ENCODE results near the gene FIBCD1. TPM values are rescaled to one million over a fixed set of nuclear protein-coding genes. Genes with fewer than 3 reads are reported as not detected.

The FIBCD1 gene
- polyA plus RNA-seq, 1 of the 3 experiments (the other 2 are of a cell fraction) = 1.3 TPM

- H3K4me3 ChIP-seq (ENCODE audit: low read depth in 2 of 2, low read length in 1 of 2) = no peak overlapping the region
- H3K79me2 ChIP-seq (ENCODE audit: insufficient read depth) = no peaks in the 10 kb centered on the region
- no peaks in the 10 kb centered on the region for H4K20me1 ChIP-seq (ENCODE audit: insufficient read depth)
- no peak overlapping the region for H2AFZ ChIP-seq (ENCODE audit: low read depth)
- CTCF ChIA-PET = interaction anchor here (0.6 to 2.4 kb wide), 6 partner anchors 14 to 140 kb away, joined by 3 to 10 read pairs (median 4); no protein-coding TSS in a partner anchor
- no peaks in the 10 kb centered on the region for H3K36me3 ChIP-seq (replicated peaks in 1 of 2; ENCODE audit: control insufficient read depth in 1 of 2, insufficient read depth in 2 of 2, low read length in 1 of 2)
- peaks cover 0 to 3% of the 10 kb centered on the region in 2 experiments; a peak in 1 of 4 replicates for H3K4me1 ChIP-seq (ENCODE audit: control insufficient read depth in 1 of 2, insufficient read depth in 2 of 2, low read depth in 1 of 2, low read length in 1 of 2)
- no peak overlapping the region for H3K4me2 ChIP-seq
- H3K9ac ChIP-seq = no peak overlapping the region
- no peak for DNase-seq
- POLR2A ChIA-PET = no interaction called here
- no peaks in the 10 kb centered on the region for H3F3A ChIP-seq (replicated peaks; ENCODE audit: insufficient read depth)
- H3K9me2 ChIP-seq = no peaks in the 10 kb centered on the region
- no peaks in the 10 kb centered on the region for H3K27me3 ChIP-seq (ENCODE audit: insufficient read depth)
- no peaks in the 10 kb centered on the region for H3K9me3 ChIP-seq
- H3K27ac ChIP-seq (ENCODE audit: low read depth in 2 of 2, low read length in 1 of 2) = no peak overlapping the region
- no peak for TF ChIP-seq SIN3A (IDR thresholded peaks at IDR 0.05; ENCODE audit: borderline replicate concordance, low read depth, low read length)
- TF ChIP-seq TCF12 (IDR thresholded peaks at IDR 0.05) = no peak
- TF ChIP-seq CHD2 (IDR thresholded peaks at IDR 0.05; ENCODE audit: low read length, partially characterized antibody) = no peak
- TF ChIP-seq, protein P1, sequence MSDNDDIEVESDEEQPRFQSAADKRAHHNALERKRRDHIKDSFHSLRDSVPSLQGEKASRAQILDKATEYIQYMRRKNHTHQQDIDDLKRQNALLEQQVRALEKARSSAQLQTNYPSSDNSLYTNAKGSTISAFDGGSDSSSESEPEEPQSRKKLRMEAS (IDR thresholded peaks at IDR 0.05; ENCODE audit: low read depth) = no peak
- TF ChIP-seq JUND (IDR thresholded peaks at IDR 0.05) = no peak
- TF ChIP-seq NRF1 (IDR thresholded peaks at IDR 0.05; ENCODE audit: low read depth, low read length) = no peak
- TF ChIP-seq POLR2AphosphoS5 (IDR thresholded peaks at IDR 0.05; ENCODE audit: low read depth, low read length) = no peak
- no peak for TF ChIP-seq GATA2 (CRISPR knock-in tag; IDR thresholded peaks at IDR 0.05)
- TF ChIP-seq TAF1 (IDR thresholded peaks at IDR 0.05; ENCODE audit: borderline replicate concordance, low read depth, low read length) = no peak
- no peak for TF ChIP-seq MXI1 (IDR thresholded peaks at IDR 0.05; ENCODE audit: low read depth, low read length)
- 76% methylated on average over 19 of the region's 21 CpGs for WGBS (ENCODE audit: low lambda C conversion rate)
Measured at GRCh38 chr9:130906735-130907416, 32.2 kb downstream of the FIBCD1 start.

DNA sequence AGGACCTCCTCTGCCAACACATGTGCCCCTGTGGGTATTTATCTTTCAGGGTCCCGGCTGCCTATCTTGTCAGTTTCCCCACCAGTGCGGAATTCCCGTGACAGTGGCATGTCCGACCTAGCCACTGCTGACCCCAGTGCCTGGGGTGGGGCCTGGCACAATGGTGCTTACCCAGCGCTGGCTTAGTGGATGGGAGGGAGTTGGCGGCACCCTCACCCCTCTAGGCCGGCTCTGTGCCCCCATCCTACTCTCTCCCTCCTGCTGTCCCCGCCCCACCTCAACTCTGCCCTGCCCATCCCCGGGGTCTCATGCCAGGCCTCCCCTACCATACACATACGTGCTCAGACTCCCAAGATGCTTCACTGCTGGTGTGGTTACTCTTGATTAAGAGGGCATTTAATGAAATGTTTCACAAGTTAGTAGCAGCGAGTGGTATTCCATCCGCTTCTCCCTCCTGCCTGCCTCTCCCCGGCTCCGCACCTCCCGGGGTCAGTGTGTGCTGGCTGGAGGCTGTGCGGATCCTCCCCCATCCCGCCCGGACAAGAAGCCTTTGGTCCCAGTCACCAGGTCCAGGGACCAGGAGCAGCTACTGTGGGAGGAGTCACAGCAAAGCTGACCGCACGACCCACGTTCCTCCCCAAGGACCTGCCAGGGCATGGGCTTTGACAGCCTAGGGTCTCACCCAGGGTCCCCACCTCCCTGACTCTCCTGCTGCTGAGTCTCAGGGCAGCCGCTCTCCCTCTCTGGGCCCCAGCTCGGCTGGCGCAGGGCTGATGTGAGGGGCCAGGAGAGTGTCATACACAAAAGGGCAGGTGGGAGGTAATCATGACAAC lies 32.9 kb downstream of the FIBCD1 start:
- no peak overlapping the region for H2AFZ ChIP-seq (ENCODE audit: low read depth)
- H3F3A ChIP-seq (replicated peaks; ENCODE audit: insufficient read depth) = no peaks in the 10 kb centered on the region
- no peak overlapping the region for H3K4me2 ChIP-seq
- CTCF ChIA-PET = interaction anchor here (1.8 kb wide), 1 partner anchor 15 kb away, joined by 5 read pairs; no protein-coding TSS in a partner anchor
- H3K27ac ChIP-seq (ENCODE audit: low read depth in 2 of 2, low read length in 1 of 2) = no peak overlapping the region
- H3K4me3 ChIP-seq (ENCODE audit: low read depth in 2 of 2, low read length in 1 of 2) = no peak overlapping the region
- no peaks in the 10 kb centered on the region for H3K27me3 ChIP-seq (ENCODE audit: insufficient read depth)
- POLR2A ChIA-PET = no interaction called here
- no peaks in the 10 kb centered on the region for H3K9me2 ChIP-seq
- no peaks in the 10 kb centered on the region for H3K9me3 ChIP-seq
- no peaks in the 10 kb centered on the region for H3K36me3 ChIP-seq (replicated peaks in 1 of 2; ENCODE audit: control insufficient read depth in 1 of 2, insufficient read depth in 2 of 2, low read length in 1 of 2)
- H3K9ac ChIP-seq = no peak overlapping the region
- peaks cover 0 to 3% of the 10 kb centered on the region in 2 experiments; a peak in 1 of 4 replicates for H3K4me1 ChIP-seq (ENCODE audit: control insufficient read depth in 1 of 2, insufficient read depth in 2 of 2, low read depth in 1 of 2, low read length in 1 of 2)
- TF ChIP-seq YY1 (IDR thresholded peaks at IDR 0.05; ENCODE audit: low read depth) (no peak), CTCF (IDR thresholded peaks at IDR 0.05) (no peak), SIN3A (IDR thresholded peaks at IDR 0.05; ENCODE audit: borderline replicate concordance, low read depth, low read length) (no peak), RCOR1 (IDR thresholded peaks at IDR 0.05; ENCODE audit: low read length) (no peak), SMC3 (IDR thresholded peaks at IDR 0.05; ENCODE audit: low read depth, low read length) (no peak), NFIC (IDR thresholded peaks at IDR 0.05; ENCODE audit: borderline replicate concordance) (no peak), TEAD4 (IDR thresholded peaks at IDR 0.05; ENCODE audit: borderline replicate concordance, insufficient read depth) (no peak), EZH2phosphoT487 (IDR thresholded peaks at IDR 0.05; ENCODE audit: borderline replicate concordance, low read depth) (no peak), FOXM1 (IDR thresholded peaks at IDR 0.05; ENCODE audit: low read depth) (no peak), TAF1 (IDR thresholded peaks at IDR 0.05; ENCODE audit: borderline replicate concordance, low read depth, low read length) (no peak), POLR2AphosphoS5 (IDR thresholded peaks at IDR 0.05; ENCODE audit: low read depth, low read length) (no peak)
- TF ChIP-seq, protein P2, sequence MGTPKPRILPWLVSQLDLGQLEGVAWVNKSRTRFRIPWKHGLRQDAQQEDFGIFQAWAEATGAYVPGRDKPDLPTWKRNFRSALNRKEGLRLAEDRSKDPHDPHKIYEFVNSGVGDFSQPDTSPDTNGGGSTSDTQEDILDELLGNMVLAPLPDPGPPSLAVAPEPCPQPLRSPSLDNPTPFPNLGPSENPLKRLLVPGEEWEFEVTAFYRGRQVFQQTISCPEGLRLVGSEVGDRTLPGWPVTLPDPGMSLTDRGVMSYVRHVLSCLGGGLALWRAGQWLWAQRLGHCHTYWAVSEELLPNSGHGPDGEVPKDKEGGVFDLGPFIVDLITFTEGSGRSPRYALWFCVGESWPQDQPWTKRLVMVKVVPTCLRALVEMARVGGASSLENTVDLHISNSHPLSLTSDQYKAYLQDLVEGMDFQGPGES (IDR thresholded peaks at IDR 0.05; ENCODE audit: low read depth, low read length) = no peak
- TF ChIP-seq, protein P1 (IDR thresholded peaks at IDR 0.05; ENCODE audit: low read depth) = no peak
- no peak for DNase-seq
- H3K79me2 ChIP-seq (ENCODE audit: insufficient read depth) = no peaks in the 10 kb centered on the region
- 79% methylated on average over 15 of the region's 24 CpGs for whole genome bisulfite sequencing (ENCODE audit: low lambda C conversion rate)
- H4K20me1 ChIP-seq (ENCODE audit: insufficient read depth) = no peaks in the 10 kb centered on the region
